ENCODE data around the gene GLIS1.
"Not testable (repeated sequence)": the region's sequence is repeated elsewhere in the genome, so short reads cannot be mapped to it uniquely, and the experiment has no call there.

GLIS1 gene

GRCh38 chr1:53769184-53769583, 30.2 kb upstream of the GLIS1 start:
- Histone ChIP-seq H3K27ac (no peak overlapping the region), H3K4me3 (no peak overlapping the region)
- no peak for DNase-seq (ENCODE audit: low spot score)
- no peak for TF ChIP-seq CTCF (IDR thresholded peaks at IDR 0.05)

- Histone ChIP-seq H3K27ac (no peak overlapping the region), H3K4me3 (no peak overlapping the region)
- no peak for DNase-seq (ENCODE audit: low spot score)
- TF ChIP-seq CTCF (IDR thresholded peaks at IDR 0.05): no peak
These were observed 28.0 kb upstream of the GLIS1 start for GRCh38 chr1:53766831-53767405.

GRCh38 chr1:53766194-53766742, 27.3 kb upstream of the GLIS1 start:
- Histone ChIP-seq H3K27ac (no peak overlapping the region), H3K4me3 (no peak overlapping the region)
- DNase-seq (ENCODE audit: low spot score): no peak
- no peak for TF ChIP-seq CTCF (IDR thresholded peaks at IDR 0.05)

GRCh38 chr1:53765657-53766056, 26.7 kb upstream of the GLIS1 start:
- no peak for TF ChIP-seq CTCF (IDR thresholded peaks at IDR 0.05)
- H3K27ac ChIP-seq: no peak overlapping the region
- no peak for DNase-seq (ENCODE audit: low spot score)

GRCh38 chr1:53763911-53764310, 24.9 kb upstream of the GLIS1 start:
- H3K4me3 ChIP-seq: no peak overlapping the region
- DNase-seq (ENCODE audit: low spot score): no peak
- TF ChIP-seq CTCF (IDR thresholded peaks at IDR 0.05): no peak
- H3K27ac ChIP-seq: no peak overlapping the region

More at GRCh38 chr1:53765657-53766056, 26.7 kb upstream of the GLIS1 start:
- H3K4me3 ChIP-seq: no peak overlapping the region

GRCh38 chr1:53763461-53763860, 24.5 kb upstream of the GLIS1 start:
- H3K4me3 ChIP-seq: no peak overlapping the region
- DNase-seq (ENCODE audit: low spot score): no peak
- H3K27ac ChIP-seq: no peak overlapping the region
- TF ChIP-seq CTCF (IDR thresholded peaks at IDR 0.05): no peak

GRCh38 chr1:53760497-53760896, 21.5 kb upstream of the GLIS1 start:
- DNase-seq (ENCODE audit: low spot score); H3K27ac ChIP-seq; H3K4me3 ChIP-seq: not testable (repeated sequence)

Measured in coronary artery (tissue), 2 donors.